Measurements from ENCODE around the gene MYO5B.
A peak's percentile ranks its signal among the peaks of the same experiment; 100 is the strongest.
"Not testable (repeated sequence)": the region's sequence is repeated elsewhere in the genome, so short reads cannot be mapped to it uniquely, and the experiment has no call there.

Gene MYO5B

GRCh38 chr18:49854681-49855080 is 340.3 kb downstream of the MYO5B start:
- DNase-seq (ENCODE audit: low read depth) = no peak

- no peak for DNase-seq (ENCODE audit: low read depth)
These were observed 341.5 kb downstream of the MYO5B start for GRCh38 chr18:49853436-49853835.

- no peak for DNase-seq (ENCODE audit: low read depth)
These were observed 341.9 kb downstream of the MYO5B start for GRCh38 chr18:49853011-49853410.

- no peak for DNase-seq (ENCODE audit: low read depth)
These were observed 343.3 kb downstream of the MYO5B start for GRCh38 chr18:49851624-49852023.

- no peak for DNase-seq (ENCODE audit: low read depth)
These were observed 344.3 kb downstream of the MYO5B start for GRCh38 chr18:49850636-49851035.

GRCh38 chr18:49849331-49850217 is 345.4 kb downstream of the MYO5B start:
- peak; percentile 75 for DNase-seq (ENCODE audit: low read depth)

- no peak for DNase-seq (ENCODE audit: low read depth)
These were observed 346.8 kb downstream of the MYO5B start for GRCh38 chr18:49848115-49848514.

- DNase-seq (ENCODE audit: low read depth) = no peak
These were observed 347.4 kb downstream of the MYO5B start for GRCh38 chr18:49847524-49847923.

- no peak for DNase-seq (ENCODE audit: low read depth)
These were observed 348.1 kb downstream of the MYO5B start for GRCh38 chr18:49846718-49847470.

GRCh38 chr18:49846361-49846662 is 348.6 kb downstream of the MYO5B start:
- no peak for DNase-seq (ENCODE audit: low read depth)

GRCh38 chr18:49845629-49846360 is 349.2 kb downstream of the MYO5B start:
- no peak for DNase-seq (ENCODE audit: low read depth)

GRCh38 chr18:49844903-49845302 is 350.0 kb downstream of the MYO5B start:
- no peak for DNase-seq (ENCODE audit: low read depth)

- no peak for DNase-seq (ENCODE audit: low read depth)
These were observed 350.9 kb downstream of the MYO5B start for GRCh38 chr18:49843778-49844625.

- no peak for DNase-seq (ENCODE audit: low read depth)
These were observed 351.8 kb downstream of the MYO5B start for GRCh38 chr18:49843131-49843530.

GRCh38 chr18:49842656-49843055 is 352.3 kb downstream of the MYO5B start:
- no peak for DNase-seq (ENCODE audit: low read depth)

GRCh38 chr18:49841236-49842217 is 353.4 kb downstream of the MYO5B start:
- no peak for DNase-seq (ENCODE audit: low read depth)

- no peak for DNase-seq (ENCODE audit: low read depth)
These were observed 355.9 kb downstream of the MYO5B start for GRCh38 chr18:49839012-49839411.

- DNase-seq (ENCODE audit: low read depth) = no peak
These were observed 356.6 kb downstream of the MYO5B start for GRCh38 chr18:49838381-49838780.

- DNase-seq (ENCODE audit: low read depth) = no peak
These were observed 357.1 kb downstream of the MYO5B start for GRCh38 chr18:49837889-49838288.

- not testable (repeated sequence) for DNase-seq (ENCODE audit: low read depth)
These were observed 357.6 kb downstream of the MYO5B start for GRCh38 chr18:49837316-49837835.

Data from HS-5 (cell line).